RKO (cell line): ENCODE results near the gene TAS2R60.

Experiments
- DNase-seq: peaks from one replicate; pipeline ENCODE4 v3.0.0-alpha.2; 2016; ENCODE audit warnings: low spot score

The TAS2R60 gene

GRCh38 chr7:143444063-143444782 is 970 bp downstream of the TAS2R60 start:
- DNase-seq = no peak

- no peak for DNase-seq
Observed at GRCh38 chr7:143444785-143445184, 1.5 kb downstream of the TAS2R60 start.

GRCh38 chr7:143447466-143447865 is 4.2 kb downstream of the TAS2R60 start:
- no peak for DNase-seq

GRCh38 chr7:143448429-143448828 is 5.2 kb downstream of the TAS2R60 start:
- no peak for DNase-seq

GRCh38 chr7:143449793-143450192 is 6.5 kb downstream of the TAS2R60 start:
- no peak for DNase-seq

- no peak for DNase-seq
Observed at GRCh38 chr7:143451122-143451521, 7.9 kb downstream of the TAS2R60 start.

- no peak for DNase-seq
Observed at GRCh38 chr7:143451746-143452145, 8.5 kb downstream of the TAS2R60 start.

- DNase-seq = no peak
Observed at GRCh38 chr7:143452495-143452894, 9.2 kb downstream of the TAS2R60 start.

GRCh38 chr7:143454091-143454680 is 10.9 kb downstream of the TAS2R60 start:
- no peak for DNase-seq

GRCh38 chr7:143455491-143455890 is 12.2 kb downstream of the TAS2R60 start:
- DNase-seq = no peak

- no peak for DNase-seq
Observed at GRCh38 chr7:143455942-143456341, 12.7 kb downstream of the TAS2R60 start.

- no peak for DNase-seq
Observed at GRCh38 chr7:143456992-143457793, 13.9 kb downstream of the TAS2R60 start.

- no peak for DNase-seq
Observed at GRCh38 chr7:143458263-143458662, 15.0 kb downstream of the TAS2R60 start.

GRCh38 chr7:143458681-143459080 is 15.4 kb downstream of the TAS2R60 start:
- DNase-seq = no peak

- DNase-seq = no peak
Observed at GRCh38 chr7:143459359-143459758, 16.1 kb downstream of the TAS2R60 start.

GRCh38 chr7:143460271-143460979 is 17.2 kb downstream of the TAS2R60 start:
- DNase-seq = no peak

GRCh38 chr7:143462045-143462444 is 18.8 kb downstream of the TAS2R60 start:
- no peak for DNase-seq

GRCh38 chr7:143463556-143463955 is 20.3 kb downstream of the TAS2R60 start:
- no peak for DNase-seq

GRCh38 chr7:143463957-143464356 is 20.7 kb downstream of the TAS2R60 start:
- DNase-seq = no peak

GRCh38 chr7:143467724-143468123 is 24.5 kb downstream of the TAS2R60 start:
- DNase-seq = no peak

GRCh38 chr7:143472071-143472689 is 28.9 kb downstream of the TAS2R60 start:
- peak; percentile 24 for DNase-seq
